ENCODE measurements around the gene HMX2.
"Not testable (repeated sequence)": the region's sequence is repeated elsewhere in the genome, so short reads cannot be mapped to it uniquely, and the experiment has no call there.

The HMX2 gene

GRCh38 chr10:123165445-123166072 is 17.6 kb downstream of the HMX2 start:
- Histone ChIP-seq H3K9ac (ENCODE audit: low read length in 5 of 5) (no peak overlapping the region), H3K4me1 (ENCODE audit: control insufficient read depth in 5 of 5, insufficient read depth in 5 of 5, low read length in 5 of 5) (no peaks in the 10 kb centered on the region), H3K27me3 (ENCODE audit: control insufficient read depth in 5 of 5, insufficient read depth in 4 of 5, low read length in 5 of 5) (no peaks in the 10 kb centered on the region), H3K36me3 (ENCODE audit: control insufficient read depth in 5 of 5, insufficient read depth in 5 of 5, low read length in 5 of 5) (peaks cover 49 to 77% (median 66%) of the 10 kb centered on the region in 5 donors), H3K9me3 (ENCODE audit: control insufficient read depth in 5 of 5, low read length in 5 of 5) (no peaks in the 10 kb centered on the region), H3K4me3 (ENCODE audit: low read depth in 1 of 5, low read length in 5 of 5) (no peak overlapping the region), H3K27ac (ENCODE audit: low read depth, low read length) (no peak overlapping the region)

- Histone ChIP-seq H3K27ac (ENCODE audit: low read depth, low read length) (no peak overlapping the region), H3K9me3 (ENCODE audit: control insufficient read depth in 5 of 5, low read length in 5 of 5) (no peaks in the 10 kb centered on the region), H3K4me1 (ENCODE audit: control insufficient read depth in 5 of 5, insufficient read depth in 5 of 5, low read length in 5 of 5) (no peaks in the 10 kb centered on the region), H3K9ac (ENCODE audit: low read length in 5 of 5) (no peak overlapping the region), H3K27me3 (ENCODE audit: control insufficient read depth in 5 of 5, insufficient read depth in 4 of 5, low read length in 5 of 5) (no peaks in the 10 kb centered on the region), H3K4me3 (ENCODE audit: low read depth in 1 of 5, low read length in 5 of 5) (no peak overlapping the region), H3K36me3 (ENCODE audit: control insufficient read depth in 5 of 5, insufficient read depth in 5 of 5, low read length in 5 of 5) (peaks cover 44 to 72% (median 55%) of the 10 kb centered on the region in 5 donors)
Observed at GRCh38 chr10:123166618-123167017, 18.7 kb downstream of the HMX2 start.

GRCh38 chr10:123170961-123171360 is 23.0 kb downstream of the HMX2 start:
- Histone ChIP-seq H3K36me3 (ENCODE audit: control insufficient read depth in 5 of 5, insufficient read depth in 5 of 5, low read length in 5 of 5) (peaks cover 17 to 33% (median 20%) of the 10 kb centered on the region in 5 donors), H3K9ac (ENCODE audit: low read length in 5 of 5) (no peak overlapping the region), H3K4me3 (ENCODE audit: low read depth in 1 of 5, low read length in 5 of 5) (no peak overlapping the region), H3K27ac (ENCODE audit: low read depth, low read length) (no peak overlapping the region), H3K27me3 (ENCODE audit: control insufficient read depth in 5 of 5, insufficient read depth in 4 of 5, low read length in 5 of 5) (no peaks in the 10 kb centered on the region), H3K9me3 (ENCODE audit: control insufficient read depth in 5 of 5, low read length in 5 of 5) (no peaks in the 10 kb centered on the region), H3K4me1 (ENCODE audit: control insufficient read depth in 5 of 5, insufficient read depth in 5 of 5, low read length in 5 of 5) (no peaks in the 10 kb centered on the region)

- H3K36me3 ChIP-seq (ENCODE audit: control insufficient read depth in 5 of 5, insufficient read depth in 5 of 5, low read length in 5 of 5): peaks cover 13 to 31% (median 18%) of the 10 kb centered on the region in 5 donors
- H3K27me3 ChIP-seq (ENCODE audit: control insufficient read depth in 5 of 5, insufficient read depth in 4 of 5, low read length in 5 of 5); H3K4me1 ChIP-seq (ENCODE audit: control insufficient read depth in 5 of 5, insufficient read depth in 5 of 5, low read length in 5 of 5); H3K4me3 ChIP-seq (ENCODE audit: low read depth in 1 of 5, low read length in 5 of 5); H3K27ac ChIP-seq (ENCODE audit: low read depth, low read length); H3K9ac ChIP-seq (ENCODE audit: low read length in 5 of 5); H3K9me3 ChIP-seq (ENCODE audit: control insufficient read depth in 5 of 5, low read length in 5 of 5): not testable (repeated sequence)
Observed at GRCh38 chr10:123171616-123172015, 23.7 kb downstream of the HMX2 start.

GRCh38 chr10:123175389-123176387 is 27.8 kb downstream of the HMX2 start:
- no peaks in the 10 kb centered on the region for H3K9me3 ChIP-seq (ENCODE audit: control insufficient read depth in 5 of 5, low read length in 5 of 5)
- no peak overlapping the region for H3K9ac ChIP-seq (ENCODE audit: low read length in 5 of 5)
- peaks cover 0 to 12% (median 10%) of the 10 kb centered on the region in 5 donors for H3K36me3 ChIP-seq (ENCODE audit: control insufficient read depth in 5 of 5, insufficient read depth in 5 of 5, low read length in 5 of 5)
- H3K4me3 ChIP-seq (ENCODE audit: low read depth in 1 of 5, low read length in 5 of 5): no peak overlapping the region
- no peak overlapping the region for H3K27ac ChIP-seq (ENCODE audit: low read depth, low read length)
- H3K4me1 ChIP-seq (ENCODE audit: control insufficient read depth in 5 of 5, insufficient read depth in 5 of 5, low read length in 5 of 5): no peaks in the 10 kb centered on the region
- no peaks in the 10 kb centered on the region for H3K27me3 ChIP-seq (ENCODE audit: control insufficient read depth in 5 of 5, insufficient read depth in 4 of 5, low read length in 5 of 5)

- peaks cover 0 to 11% (median 8%) of the 10 kb centered on the region in 5 donors for H3K36me3 ChIP-seq (ENCODE audit: control insufficient read depth in 5 of 5, insufficient read depth in 5 of 5, low read length in 5 of 5)
- H3K4me1 ChIP-seq (ENCODE audit: control insufficient read depth in 5 of 5, insufficient read depth in 5 of 5, low read length in 5 of 5); H3K9ac ChIP-seq (ENCODE audit: low read length in 5 of 5); H3K9me3 ChIP-seq (ENCODE audit: control insufficient read depth in 5 of 5, low read length in 5 of 5); H3K27me3 ChIP-seq (ENCODE audit: control insufficient read depth in 5 of 5, insufficient read depth in 4 of 5, low read length in 5 of 5); H3K4me3 ChIP-seq (ENCODE audit: low read depth in 1 of 5, low read length in 5 of 5); H3K27ac ChIP-seq (ENCODE audit: low read depth, low read length): not testable (repeated sequence)
Observed at GRCh38 chr10:123178390-123178789, 30.5 kb downstream of the HMX2 start.

- Histone ChIP-seq H3K4me3 (ENCODE audit: low read depth in 1 of 5, low read length in 5 of 5) (no peak overlapping the region), H3K27ac (ENCODE audit: low read depth, low read length) (no peak overlapping the region), H3K4me1 (ENCODE audit: control insufficient read depth in 5 of 5, insufficient read depth in 5 of 5, low read length in 5 of 5) (no peaks in the 10 kb centered on the region), H3K36me3 (ENCODE audit: control insufficient read depth in 5 of 5, insufficient read depth in 5 of 5, low read length in 5 of 5) (peaks cover 0 to 11% (median 8%) of the 10 kb centered on the region in 5 donors), H3K9ac (ENCODE audit: low read length in 5 of 5) (no peak overlapping the region), H3K27me3 (ENCODE audit: control insufficient read depth in 5 of 5, insufficient read depth in 4 of 5, low read length in 5 of 5) (no peaks in the 10 kb centered on the region), H3K9me3 (ENCODE audit: control insufficient read depth in 5 of 5, low read length in 5 of 5) (peaks cover 2 to 14% (median 7%) of the 10 kb centered on the region in 5 donors)
Observed at GRCh38 chr10:123180101-123181090, 32.5 kb downstream of the HMX2 start.

- Histone ChIP-seq H3K9me3 (ENCODE audit: control insufficient read depth in 5 of 5, low read length in 5 of 5) (peaks cover 2 to 14% (median 7%) of the 10 kb centered on the region in 5 donors), H3K4me3 (ENCODE audit: low read depth in 1 of 5, low read length in 5 of 5) (no peak overlapping the region), H3K27ac (ENCODE audit: low read depth, low read length) (no peak overlapping the region), H3K4me1 (ENCODE audit: control insufficient read depth in 5 of 5, insufficient read depth in 5 of 5, low read length in 5 of 5) (no peaks in the 10 kb centered on the region), H3K9ac (ENCODE audit: low read length in 5 of 5) (no peak overlapping the region), H3K27me3 (ENCODE audit: control insufficient read depth in 5 of 5, insufficient read depth in 4 of 5, low read length in 5 of 5) (no peaks in the 10 kb centered on the region), H3K36me3 (ENCODE audit: control insufficient read depth in 5 of 5, insufficient read depth in 5 of 5, low read length in 5 of 5) (peaks cover 0 to 9% (median 5%) of the 10 kb centered on the region in 5 donors)
Observed at GRCh38 chr10:123183724-123184123, 35.8 kb downstream of the HMX2 start.

GRCh38 chr10:123187781-123188180 is 39.8 kb downstream of the HMX2 start:
- Histone ChIP-seq H3K4me3 (ENCODE audit: low read depth in 1 of 5, low read length in 5 of 5) (no peak overlapping the region), H3K27ac (ENCODE audit: low read depth, low read length) (no peak overlapping the region), H3K36me3 (ENCODE audit: control insufficient read depth in 5 of 5, insufficient read depth in 5 of 5, low read length in 5 of 5) (peaks cover 0 to 21% (median 10%) of the 10 kb centered on the region in 5 donors), H3K27me3 (ENCODE audit: control insufficient read depth in 5 of 5, insufficient read depth in 4 of 5, low read length in 5 of 5) (no peaks in the 10 kb centered on the region), H3K9me3 (ENCODE audit: control insufficient read depth in 5 of 5, low read length in 5 of 5) (peaks cover 2 to 14% (median 7%) of the 10 kb centered on the region in 5 donors), H3K4me1 (ENCODE audit: control insufficient read depth in 5 of 5, insufficient read depth in 5 of 5, low read length in 5 of 5) (no peaks in the 10 kb centered on the region), H3K9ac (ENCODE audit: low read length in 5 of 5) (no peak overlapping the region)
